ENCODE results near the gene TNRC6A.

DNA sequence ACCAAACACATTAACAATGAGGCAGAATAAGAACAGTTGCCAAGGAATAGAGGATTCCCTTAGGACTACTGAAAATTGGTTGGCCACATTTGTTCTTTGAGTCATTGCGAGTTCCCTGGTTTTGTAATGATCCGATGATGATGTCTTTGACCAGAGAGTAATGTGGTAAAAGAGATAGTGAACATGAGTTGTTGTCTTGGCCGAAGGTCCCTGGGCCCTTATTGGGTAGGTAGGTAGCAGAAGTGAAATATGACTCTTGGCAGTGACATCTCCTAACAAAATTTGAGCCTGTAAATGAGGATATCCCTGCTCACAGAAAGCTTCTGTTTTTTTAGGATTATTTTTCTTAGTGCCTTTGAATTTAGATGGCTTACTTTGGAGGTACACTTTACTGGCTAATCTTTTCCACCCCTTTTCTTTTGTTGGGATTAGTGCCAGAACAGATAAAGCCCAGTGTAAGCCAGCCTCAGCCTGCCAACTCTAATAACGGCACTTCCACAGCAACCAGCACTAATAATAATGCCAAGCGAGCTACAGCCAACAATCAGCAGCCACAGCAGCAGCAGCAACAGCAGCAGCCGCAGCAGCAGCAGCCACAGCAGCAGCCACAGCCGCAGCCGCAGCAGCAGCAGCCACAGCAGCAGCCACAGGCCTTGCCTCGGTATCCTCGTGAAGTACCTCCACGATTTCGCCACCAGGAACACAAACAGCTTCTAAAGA, 47.2 kb downstream of the TNRC6A start:
- no peak for TF ChIP-seq EZH2 (IDR thresholded peaks at IDR 0.05)
- no peak for TF ChIP-seq CTCF (IDR thresholded peaks at IDR 0.05)
